Neural progenitor cell (in vitro differentiated cells): ENCODE measurements around the gene PTPRK.

Experiments
- EZH2 ChIP-seq: fragments of 200-600 bp; sonication (generic); IDR thresholded peaks from 2 replicates; pipeline ENCODE4 v1.6.1; 2017; ENCODE audit warnings: antibody characterized with exemption, mild to moderate bottlenecking, moderate library complexity
- EZH2phosphoT487 ChIP-seq: fragments of 200-600 bp; sonication (generic); IDR thresholded peaks from 2 replicates; pipeline ENCODE4 v1.6.1; 2017; ENCODE audit warnings: antibody characterized with exemption
- TF ChIP-seq, protein P1 (sequence below): fragments of 200-600 bp; sonication (generic); IDR thresholded peaks from 2 replicates; pipeline ENCODE4 v1.5.1; 2017; ENCODE audit warnings: antibody characterized with exemption, mild to moderate bottlenecking

DNA sequence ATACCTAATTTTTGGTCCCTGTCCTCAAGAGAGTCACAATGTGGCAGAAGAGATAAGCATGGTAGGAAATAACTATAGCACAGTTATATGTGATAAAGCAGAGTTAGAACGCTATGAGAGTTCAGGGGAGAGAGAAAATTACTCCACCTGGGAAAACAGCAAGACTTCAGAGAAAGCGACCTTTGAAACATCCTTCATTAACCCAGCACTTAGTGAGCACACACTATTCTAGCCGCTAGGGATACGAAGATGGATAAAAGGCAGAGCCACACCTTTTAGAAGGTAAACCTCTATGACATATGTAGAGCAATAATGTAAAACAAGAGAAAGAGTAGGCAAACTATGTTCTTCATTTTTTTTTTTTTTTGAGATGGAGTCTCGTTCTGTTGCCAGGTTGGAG, 264.3 kb downstream of the PTPRK start:
- TF ChIP-seq, protein P1, sequence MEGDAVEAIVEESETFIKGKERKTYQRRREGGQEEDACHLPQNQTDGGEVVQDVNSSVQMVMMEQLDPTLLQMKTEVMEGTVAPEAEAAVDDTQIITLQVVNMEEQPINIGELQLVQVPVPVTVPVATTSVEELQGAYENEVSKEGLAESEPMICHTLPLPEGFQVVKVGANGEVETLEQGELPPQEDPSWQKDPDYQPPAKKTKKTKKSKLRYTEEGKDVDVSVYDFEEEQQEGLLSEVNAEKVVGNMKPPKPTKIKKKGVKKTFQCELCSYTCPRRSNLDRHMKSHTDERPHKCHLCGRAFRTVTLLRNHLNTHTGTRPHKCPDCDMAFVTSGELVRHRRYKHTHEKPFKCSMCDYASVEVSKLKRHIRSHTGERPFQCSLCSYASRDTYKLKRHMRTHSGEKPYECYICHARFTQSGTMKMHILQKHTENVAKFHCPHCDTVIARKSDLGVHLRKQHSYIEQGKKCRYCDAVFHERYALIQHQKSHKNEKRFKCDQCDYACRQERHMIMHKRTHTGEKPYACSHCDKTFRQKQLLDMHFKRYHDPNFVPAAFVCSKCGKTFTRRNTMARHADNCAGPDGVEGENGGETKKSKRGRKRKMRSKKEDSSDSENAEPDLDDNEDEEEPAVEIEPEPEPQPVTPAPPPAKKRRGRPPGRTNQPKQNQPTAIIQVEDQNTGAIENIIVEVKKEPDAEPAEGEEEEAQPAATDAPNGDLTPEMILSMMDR: no peak
- no peak for TF ChIP-seq EZH2
- TF ChIP-seq EZH2phosphoT487: no peak
